ENCODE data around the gene FBF1. TPM values are rescaled to one million over a fixed set of nuclear protein-coding genes. Genes with fewer than 3 reads are reported as not detected.

The FBF1 gene
- total and polyA plus RNA-seq, 2 of the 8 experiments (the other 6 are each of a cell fraction or from before 2014, with no cell fraction given), result 8.1 to 13.1 TPM

DNA sequence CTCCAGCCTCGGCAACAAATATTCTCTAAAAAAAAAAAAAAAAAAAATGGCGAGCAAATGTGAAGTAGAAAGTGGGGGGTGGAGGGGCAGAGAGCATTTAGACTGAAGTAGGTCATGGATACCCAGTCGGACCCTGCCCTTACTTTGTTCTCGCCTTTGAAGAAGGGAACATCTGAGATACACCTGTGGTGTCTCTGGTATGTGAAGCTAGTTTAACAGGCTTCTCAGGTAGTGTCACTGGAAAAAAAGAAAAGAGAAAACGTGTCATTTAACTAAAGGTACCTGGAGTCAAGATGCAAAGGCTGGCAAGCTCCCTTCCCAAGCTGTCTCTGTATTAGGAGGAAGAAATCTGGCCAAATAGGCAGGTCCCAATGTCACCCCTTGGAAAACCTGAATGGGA lies 8.0 kb downstream of the FBF1 start:
- Histone ChIP-seq H3K14ac (ENCODE audit: insufficient read length) (no peak overlapping the region), H3K18ac (ENCODE audit: extremely low read depth, low read length) (no peak overlapping the region), H2AFZ (ENCODE audit: low read length) (no peak overlapping the region), H3K9me3 (ENCODE audit: insufficient read depth in 2 of 2, low read depth in 1 of 2, low read length in 1 of 2) (no peaks in the 10 kb centered on the region), H3K79me2 (ENCODE audit: control insufficient read depth in 1 of 2, insufficient read depth in 2 of 2, low read length in 2 of 2) (no peaks in the 10 kb centered on the region), H4K20me1 (replicated peaks in 1 of 2; ENCODE audit: control insufficient read depth in 1 of 2, insufficient read depth in 2 of 2, low read length in 2 of 2) (no peaks in the 10 kb centered on the region), H3K4me1 (replicated peaks in 1 of 4; ENCODE audit: control insufficient read depth in 3 of 4, insufficient read depth in 4 of 4, low read length in 3 of 4) (no peaks in the 10 kb centered on the region), H4K5ac (ENCODE audit: insufficient read length, low read depth, low read length) (no peak overlapping the region), H4K91ac (replicated peaks; ENCODE audit: insufficient read length, low read length) (no peak overlapping the region), H3K36me3 (ENCODE audit: control insufficient read depth in 2 of 4, insufficient read depth in 4 of 4, low read length in 3 of 4) (peaks cover 0 to 6% (median 0%) of the 10 kb centered on the region in 4 experiments; a peak in 2 of 8 replicates), H2BK15ac (ENCODE audit: low read length) (no peak overlapping the region), H3K4ac (replicated peaks; ENCODE audit: insufficient read length, low read depth, low read length) (no peak overlapping the region), H3K4me2 (ENCODE audit: insufficient read depth in 1 of 2, low read depth in 2 of 2, low read length in 2 of 2) (no peak overlapping the region), H2BK20ac (ENCODE audit: low read length) (no peak overlapping the region), H3K56ac (replicated peaks; ENCODE audit: insufficient read length, low read depth, low read length) (no peak overlapping the region), H2BK120ac (replicated peaks; ENCODE audit: low read depth, low read length) (no peak overlapping the region), H3K4me3 (ENCODE audit: extremely low read depth in 1 of 4, insufficient read depth in 2 of 4, low read depth in 3 of 4, low read length in 4 of 4) (no peak overlapping the region), H2AK5ac (ENCODE audit: low read depth, low read length) (no peak overlapping the region), H3K9ac (replicated peaks in 1 of 4; ENCODE audit: extremely low read depth in 1 of 4, low read depth in 3 of 4, low read length in 3 of 4) (no peak overlapping the region), H4K8ac (ENCODE audit: extremely low read depth, insufficient read depth, low read length) (no peak overlapping the region), H3K27me3 (replicated peaks in 1 of 4; ENCODE audit: control insufficient read depth in 3 of 4, extremely low read depth in 1 of 4, insufficient read depth in 3 of 4, low read length in 3 of 4) (no peaks in the 10 kb centered on the region), H2BK5ac (ENCODE audit: low read depth, low read length) (no peak overlapping the region), H3K79me1 (ENCODE audit: low read depth, low read length) (no peaks in the 10 kb centered on the region), H3K23me2 (ENCODE audit: low read depth, low read length) (no peaks in the 10 kb centered on the region), H3K23ac (ENCODE audit: insufficient read length) (no peak overlapping the region), H3K27ac (ENCODE audit: low read depth, low read length) (no peak overlapping the region), H2BK12ac (ENCODE audit: low read depth, low read length) (no peak overlapping the region)
- no peak for FAIRE-seq
- DNase-seq (ENCODE audit: low read depth in 1 of 2, low spot score in 2 of 2), result no peak
- POLR2A ChIA-PET (ENCODE audit: partially characterized antibody), result interaction anchor here (0.5 to 0.6 kb wide), 2 partner anchors 10 to 32 kb away, joined by 4 read pairs; no protein-coding TSS in a partner anchor
- WGBS, 2 experiments (ENCODE audit: extremely low coverage in 1 of 2, insufficient coverage in 1 of 2, insufficient read length in 1 of 2, insufficient replicate concordance in 2 of 2, low coverage in 1 of 2, low lambda C conversion rate in 2 of 2, missing lambda C conversion rate in 1 of 2), result 82% methylated on average over 4 of the region's 5 CpGs; no CpG with 5 or more reads in 1 of the 2 experiments
- CTCF ChIA-PET (ENCODE audit: partially characterized antibody), result interaction anchor here (1.4 to 51.3 kb wide), 2 partner anchors 46 to 76 kb away, joined by 4 to 885 read pairs; partner anchors contain the start of genes ACOX1, CDK3 and TEN1
- TF ChIP-seq ASH2L (IDR thresholded peaks at IDR 0.05; ENCODE audit: low read length) (no peak), NANOG (IDR thresholded peaks at IDR 0.05; ENCODE audit: insufficient read depth, low read depth, low read length, poor library complexity, severe bottlenecking) (no peak), RBBP5 (IDR thresholded peaks at IDR 0.05; ENCODE audit: borderline replicate concordance, low read depth, low read length) (no peak), SRF (IDR thresholded peaks at IDR 0.05; ENCODE audit: low read depth, low read length) (no peak), HDAC6 (IDR thresholded peaks at IDR 0.05; ENCODE audit: low read depth, low read length) (no peak), SAP30 (IDR thresholded peaks at IDR 0.05; ENCODE audit: insufficient read depth, insufficient replicate concordance, low read length) (no peak), RXRA (IDR thresholded peaks at IDR 0.05; ENCODE audit: insufficient read depth, low read depth, low read length) (no peak), FOSL1 (IDR thresholded peaks at IDR 0.05; ENCODE audit: insufficient read depth, low read depth, low read length) (no peak), SP2 (IDR thresholded peaks at IDR 0.05; ENCODE audit: low read length) (no peak), BCL11A (IDR thresholded peaks at IDR 0.05; ENCODE audit: low read depth in 2 of 2, low read length in 2 of 2) (no peak), EP300 (IDR thresholded peaks at IDR 0.05; ENCODE audit: borderline replicate concordance in 1 of 2, low read depth in 2 of 2, low read length in 2 of 2) (no peak), SIX5 (IDR thresholded peaks at IDR 0.05; ENCODE audit: low read depth, low read length) (no peak), KDM1A (IDR thresholded peaks at IDR 0.05; ENCODE audit: borderline replicate concordance, low read length) (no peak)
- TF ChIP-seq, protein P1, sequence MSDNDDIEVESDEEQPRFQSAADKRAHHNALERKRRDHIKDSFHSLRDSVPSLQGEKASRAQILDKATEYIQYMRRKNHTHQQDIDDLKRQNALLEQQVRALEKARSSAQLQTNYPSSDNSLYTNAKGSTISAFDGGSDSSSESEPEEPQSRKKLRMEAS (IDR thresholded peaks at IDR 0.05), result no peak
